GM12878 (cell line): ENCODE data around the gene RNF166. TPM values are rescaled to one million over a fixed set of nuclear protein-coding genes. Genes with fewer than 3 reads are reported as not detected.

Experiments
- KLF5 ChIP-seq: fragments of 450-650 bp; IDR thresholded peaks from 2 replicates; pipeline ENCODE4 v1.6.1; 2014; ENCODE audit warnings: mild to moderate bottlenecking; ENCODE audit not compliant: partially characterized antibody
- ZNF207 ChIP-seq: fragments of 450-650 bp; IDR thresholded peaks from 2 replicates; pipeline ENCODE4 v1.6.1; 2014; ENCODE audit warnings: antibody characterized with exemption, mild to moderate bottlenecking, borderline replicate concordance
- polyA plus RNA-seq, 11 experiments: library from polyadenylated mRNA; depleted of rRNA in 4 of 11; unstranded in 6 of 11; stranded (reverse) in 5 of 11; fragments of >200 nt; fragmentation: Nextera tagmentation in 4 of 11; fragmentation: Illumina TruSeq in 1 of 11; extraction: Ambion mirVana in 4 of 11; extraction: Trizol in 1 of 11; gene quantifications; 1 replicate in 1 of 11; 2 replicates in 10 of 11; pipeline versions ENCODE4 v1.2.1 to v1.2.3, GENCODE V29; 2011 to 2016; ENCODE audit warnings: inconsistent platforms in 2 of 11, missing spikeins in 2 of 11, low read depth in 1 of 11
- total RNA-seq, 4 experiments: library from RNA; depleted of rRNA in 3 of 4; stranded (reverse); fragments of >200 nt in 3 of 4; fragmentation: Illumina TruSeq in 1 of 4; extraction: Trizol in 1 of 4; gene quantifications; 2 replicates each; pipeline versions ENCODE4 v1.2.1 to v1.2.3, GENCODE V29; 2013 to 2021
- TF ChIP-seq, protein P1 (sequence below): IDR thresholded peaks from 2 replicates; pipeline ENCODE4 v1.6.1; 2012; ENCODE audit warnings: improper control_type of control experiment, low read depth, low read length; ENCODE audit not compliant: insufficient replicate concordance
- TF ChIP-seq, protein P2 (sequence below): fragments of 450-650 bp; IDR thresholded peaks from 2 replicates; pipeline ENCODE4 v1.6.1; 2018; ENCODE audit warnings: mild to moderate bottlenecking, low read depth, moderate library complexity; ENCODE audit not compliant: partially characterized antibody

The RNF166 gene
- total and polyA plus RNA-seq, 10 of the 15 experiments (the other 5 are each of a cell fraction or from before 2014, with no cell fraction given) = 0.48 to 32.8 (median 12.1) TPM

GRCh38 chr16:88656291-88656980 is 49.8 kb downstream of the RNF166 start (continued):
- TF ChIP-seq, protein P1, sequence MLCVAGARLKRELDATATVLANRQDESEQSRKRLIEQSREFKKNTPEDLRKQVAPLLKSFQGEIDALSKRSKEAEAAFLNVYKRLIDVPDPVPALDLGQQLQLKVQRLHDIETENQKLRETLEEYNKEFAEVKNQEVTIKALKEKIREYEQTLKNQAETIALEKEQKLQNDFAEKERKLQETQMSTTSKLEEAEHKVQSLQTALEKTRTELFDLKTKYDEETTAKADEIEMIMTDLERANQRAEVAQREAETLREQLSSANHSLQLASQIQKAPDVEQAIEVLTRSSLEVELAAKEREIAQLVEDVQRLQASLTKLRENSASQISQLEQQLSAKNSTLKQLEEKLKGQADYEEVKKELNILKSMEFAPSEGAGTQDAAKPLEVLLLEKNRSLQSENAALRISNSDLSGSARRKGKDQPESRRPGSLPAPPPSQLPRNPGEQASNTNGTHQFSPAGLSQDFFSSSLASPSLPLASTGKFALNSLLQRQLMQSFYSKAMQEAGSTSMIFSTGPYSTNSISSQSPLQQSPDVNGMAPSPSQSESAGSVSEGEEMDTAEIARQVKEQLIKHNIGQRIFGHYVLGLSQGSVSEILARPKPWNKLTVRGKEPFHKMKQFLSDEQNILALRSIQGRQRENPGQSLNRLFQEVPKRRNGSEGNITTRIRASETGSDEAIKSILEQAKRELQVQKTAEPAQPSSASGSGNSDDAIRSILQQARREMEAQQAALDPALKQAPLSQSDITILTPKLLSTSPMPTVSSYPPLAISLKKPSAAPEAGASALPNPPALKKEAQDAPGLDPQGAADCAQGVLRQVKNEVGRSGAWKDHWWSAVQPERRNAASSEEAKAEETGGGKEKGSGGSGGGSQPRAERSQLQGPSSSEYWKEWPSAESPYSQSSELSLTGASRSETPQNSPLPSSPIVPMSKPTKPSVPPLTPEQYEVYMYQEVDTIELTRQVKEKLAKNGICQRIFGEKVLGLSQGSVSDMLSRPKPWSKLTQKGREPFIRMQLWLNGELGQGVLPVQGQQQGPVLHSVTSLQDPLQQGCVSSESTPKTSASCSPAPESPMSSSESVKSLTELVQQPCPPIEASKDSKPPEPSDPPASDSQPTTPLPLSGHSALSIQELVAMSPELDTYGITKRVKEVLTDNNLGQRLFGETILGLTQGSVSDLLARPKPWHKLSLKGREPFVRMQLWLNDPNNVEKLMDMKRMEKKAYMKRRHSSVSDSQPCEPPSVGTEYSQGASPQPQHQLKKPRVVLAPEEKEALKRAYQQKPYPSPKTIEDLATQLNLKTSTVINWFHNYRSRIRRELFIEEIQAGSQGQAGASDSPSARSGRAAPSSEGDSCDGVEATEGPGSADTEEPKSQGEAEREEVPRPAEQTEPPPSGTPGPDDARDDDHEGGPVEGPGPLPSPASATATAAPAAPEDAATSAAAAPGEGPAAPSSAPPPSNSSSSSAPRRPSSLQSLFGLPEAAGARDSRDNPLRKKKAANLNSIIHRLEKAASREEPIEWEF = no peak
- TF ChIP-seq, protein P2, sequence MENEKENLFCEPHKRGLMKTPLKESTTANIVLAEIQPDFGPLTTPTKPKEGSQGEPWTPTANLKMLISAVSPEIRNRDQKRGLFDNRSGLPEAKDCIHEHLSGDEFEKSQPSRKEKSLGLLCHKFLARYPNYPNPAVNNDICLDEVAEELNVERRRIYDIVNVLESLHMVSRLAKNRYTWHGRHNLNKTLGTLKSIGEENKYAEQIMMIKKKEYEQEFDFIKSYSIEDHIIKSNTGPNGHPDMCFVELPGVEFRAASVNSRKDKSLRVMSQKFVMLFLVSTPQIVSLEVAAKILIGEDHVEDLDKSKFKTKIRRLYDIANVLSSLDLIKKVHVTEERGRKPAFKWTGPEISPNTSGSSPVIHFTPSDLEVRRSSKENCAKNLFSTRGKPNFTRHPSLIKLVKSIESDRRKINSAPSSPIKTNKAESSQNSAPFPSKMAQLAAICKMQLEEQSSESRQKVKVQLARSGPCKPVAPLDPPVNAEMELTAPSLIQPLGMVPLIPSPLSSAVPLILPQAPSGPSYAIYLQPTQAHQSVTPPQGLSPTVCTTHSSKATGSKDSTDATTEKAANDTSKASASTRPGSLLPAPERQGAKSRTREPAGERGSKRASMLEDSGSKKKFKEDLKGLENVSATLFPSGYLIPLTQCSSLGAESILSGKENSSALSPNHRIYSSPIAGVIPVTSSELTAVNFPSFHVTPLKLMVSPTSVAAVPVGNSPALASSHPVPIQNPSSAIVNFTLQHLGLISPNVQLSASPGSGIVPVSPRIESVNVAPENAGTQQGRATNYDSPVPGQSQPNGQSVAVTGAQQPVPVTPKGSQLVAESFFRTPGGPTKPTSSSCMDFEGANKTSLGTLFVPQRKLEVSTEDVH = no peak
- TF ChIP-seq ZNF207 (no peak), KLF5 (no peak)
